ENCODE results near the gene C14orf132. TPM values are rescaled to one million over a fixed set of nuclear protein-coding genes. Genes with fewer than 3 reads are reported as not detected.

The C14orf132 gene
- total RNA-seq, 4 donors from 2014 or later, result 2.7 to 3.7 (median 3.0) TPM

DNA sequence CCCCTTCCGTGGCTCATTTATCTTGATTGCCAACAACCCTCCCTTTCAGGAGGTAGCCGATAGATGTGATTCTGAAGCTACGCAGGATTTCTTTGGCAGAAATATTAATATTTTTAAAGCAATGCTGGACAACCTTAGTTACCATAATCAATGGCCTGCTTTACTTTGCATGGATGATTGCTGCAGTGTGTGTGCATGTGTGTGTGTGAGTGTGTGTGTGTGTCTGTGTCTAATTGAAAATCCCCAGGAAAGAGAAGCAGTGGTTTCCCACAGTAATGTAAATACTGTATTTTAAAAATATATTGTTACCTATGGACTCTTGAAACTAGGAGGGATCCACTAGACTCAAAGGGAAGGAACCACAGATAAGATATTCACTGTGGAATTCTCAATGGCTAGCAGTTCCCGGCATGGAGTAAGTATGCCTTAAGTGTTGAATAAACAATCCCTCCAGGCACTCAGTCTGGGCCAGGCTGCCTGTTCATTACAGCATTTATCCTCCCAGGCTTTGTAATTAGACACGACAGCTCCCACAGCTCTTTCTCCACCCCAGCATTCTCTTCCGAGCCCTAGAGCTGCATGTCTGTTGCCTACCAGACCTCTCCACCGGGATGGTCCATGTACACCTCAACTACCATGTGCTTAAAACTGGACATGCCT lies 22.5 kb upstream of the C14orf132 start:
- no peaks in the 10 kb centered on the region for H3K27me3 ChIP-seq
- no peak overlapping the region for H3K27ac ChIP-seq
- TF ChIP-seq, protein P1, sequence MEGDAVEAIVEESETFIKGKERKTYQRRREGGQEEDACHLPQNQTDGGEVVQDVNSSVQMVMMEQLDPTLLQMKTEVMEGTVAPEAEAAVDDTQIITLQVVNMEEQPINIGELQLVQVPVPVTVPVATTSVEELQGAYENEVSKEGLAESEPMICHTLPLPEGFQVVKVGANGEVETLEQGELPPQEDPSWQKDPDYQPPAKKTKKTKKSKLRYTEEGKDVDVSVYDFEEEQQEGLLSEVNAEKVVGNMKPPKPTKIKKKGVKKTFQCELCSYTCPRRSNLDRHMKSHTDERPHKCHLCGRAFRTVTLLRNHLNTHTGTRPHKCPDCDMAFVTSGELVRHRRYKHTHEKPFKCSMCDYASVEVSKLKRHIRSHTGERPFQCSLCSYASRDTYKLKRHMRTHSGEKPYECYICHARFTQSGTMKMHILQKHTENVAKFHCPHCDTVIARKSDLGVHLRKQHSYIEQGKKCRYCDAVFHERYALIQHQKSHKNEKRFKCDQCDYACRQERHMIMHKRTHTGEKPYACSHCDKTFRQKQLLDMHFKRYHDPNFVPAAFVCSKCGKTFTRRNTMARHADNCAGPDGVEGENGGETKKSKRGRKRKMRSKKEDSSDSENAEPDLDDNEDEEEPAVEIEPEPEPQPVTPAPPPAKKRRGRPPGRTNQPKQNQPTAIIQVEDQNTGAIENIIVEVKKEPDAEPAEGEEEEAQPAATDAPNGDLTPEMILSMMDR (IDR thresholded peaks at IDR 0.05), result no peak
- TF ChIP-seq POLR2A (IDR thresholded peaks at IDR 0.05), result no peak
- H3K9me3 ChIP-seq, result no peaks in the 10 kb centered on the region
- WGBS, 2 donors, result 27 to 33% methylated on average over 7 of the region's 7 CpGs
- intact Hi-C loops (cut with DNase I), result no loop called here
- no peak overlapping the region for H3K4me3 ChIP-seq (replicated peaks in 1 of 3)
- H3K4me1 ChIP-seq, result no peaks in the 10 kb centered on the region
- no peaks in the 10 kb centered on the region for H3K36me3 ChIP-seq
- no peak for DNase-seq

DNA sequence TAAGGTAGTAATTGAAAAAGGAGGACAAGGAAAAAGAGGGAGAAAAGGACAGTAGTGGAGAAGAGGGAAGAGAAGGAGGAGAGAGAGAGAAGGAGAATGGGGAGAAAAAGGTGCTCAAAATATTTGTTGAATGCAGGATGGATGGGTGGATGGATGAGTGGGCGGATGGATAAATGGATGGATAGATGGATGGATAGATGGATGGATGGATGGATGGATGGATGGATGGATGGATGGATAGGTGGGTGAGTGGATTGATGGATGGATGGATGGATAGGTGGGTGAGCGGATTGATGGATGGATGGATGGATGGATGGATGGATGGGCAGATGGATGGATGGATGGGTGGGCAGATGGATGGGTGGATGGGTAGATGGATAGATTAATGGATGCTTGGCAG lies 21.3 kb upstream of the C14orf132 start:
- no peak for DNase-seq
- no peaks in the 10 kb centered on the region for H3K9me3 ChIP-seq
- 91 to 96% methylated on average over 2 of the region's 2 CpGs for WGBS, 2 donors
- TF ChIP-seq, protein P1 (IDR thresholded peaks at IDR 0.05), result no peak
- TF ChIP-seq POLR2A (IDR thresholded peaks at IDR 0.05), result no peak
- no peak overlapping the region for H3K4me3 ChIP-seq (replicated peaks in 1 of 3)
- H3K27ac ChIP-seq, result no peak overlapping the region
- H3K36me3 ChIP-seq, result no peaks in the 10 kb centered on the region
- intact Hi-C loops (cut with DNase I), result no loop called here
- H3K27me3 ChIP-seq, result no peaks in the 10 kb centered on the region
- H3K4me1 ChIP-seq, result no peaks in the 10 kb centered on the region

DNA sequence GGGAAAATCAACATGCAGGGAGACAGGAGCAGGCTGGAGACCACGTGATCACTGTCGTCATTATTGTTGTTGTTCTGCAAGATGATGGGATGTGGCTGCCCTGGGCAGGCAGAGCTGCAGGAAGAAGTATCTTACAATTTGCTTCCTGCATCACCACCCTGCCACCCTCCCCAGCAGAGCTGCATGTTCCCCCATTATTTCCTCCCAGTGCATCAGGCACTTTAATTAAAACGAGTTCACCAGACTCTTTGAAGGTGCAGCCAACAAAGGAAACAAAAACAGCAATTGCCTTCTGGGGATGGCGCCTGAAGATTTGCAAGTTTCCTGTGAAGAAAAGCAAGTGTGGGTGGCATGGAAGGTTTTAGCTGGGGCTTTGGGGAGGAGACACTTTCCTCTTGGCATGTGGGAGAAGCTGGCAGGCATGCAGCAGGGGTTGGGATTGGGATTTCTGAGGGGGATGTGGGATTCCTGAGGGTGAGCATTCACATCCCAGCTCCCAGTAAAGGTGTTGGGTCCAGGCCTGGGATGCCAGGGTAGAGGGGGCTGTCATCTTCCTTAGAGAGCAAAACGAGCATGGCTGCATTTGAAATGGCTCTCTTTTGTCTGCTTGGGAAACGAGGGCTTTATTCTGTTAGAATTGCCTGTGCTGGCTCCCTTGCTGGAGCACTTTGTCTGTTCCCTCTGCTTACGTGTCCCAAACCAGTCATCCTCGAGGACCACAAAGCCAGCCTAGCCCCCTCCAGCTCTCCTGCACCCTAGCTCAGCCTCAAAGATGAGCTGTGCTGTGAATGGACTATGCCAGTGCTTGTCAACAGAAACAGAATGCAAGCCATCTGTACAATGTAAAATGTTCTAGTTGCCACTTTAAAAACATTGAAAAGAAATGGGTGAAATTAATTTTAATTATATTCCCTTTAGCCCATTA lies 11.5 kb upstream of the C14orf132 start:
- no peak for DNase-seq
- WGBS, 2 donors, result 46 to 52% methylated on average over 8 of the region's 8 CpGs
- Histone ChIP-seq H3K27ac (no peak overlapping the region), H3K27me3 (no peaks in the 10 kb centered on the region), H3K36me3 (no peaks in the 10 kb centered on the region), H3K4me1 (no peaks in the 10 kb centered on the region), H3K9me3 (no peaks in the 10 kb centered on the region), H3K4me3 (replicated peaks in 1 of 3) (no peak overlapping the region)
- TF ChIP-seq POLR2A (IDR thresholded peaks at IDR 0.05), result no peak
- TF ChIP-seq, protein P1 (IDR thresholded peaks at IDR 0.05), result no peak
- intact Hi-C loops (cut with DNase I), result no loop called here

DNA sequence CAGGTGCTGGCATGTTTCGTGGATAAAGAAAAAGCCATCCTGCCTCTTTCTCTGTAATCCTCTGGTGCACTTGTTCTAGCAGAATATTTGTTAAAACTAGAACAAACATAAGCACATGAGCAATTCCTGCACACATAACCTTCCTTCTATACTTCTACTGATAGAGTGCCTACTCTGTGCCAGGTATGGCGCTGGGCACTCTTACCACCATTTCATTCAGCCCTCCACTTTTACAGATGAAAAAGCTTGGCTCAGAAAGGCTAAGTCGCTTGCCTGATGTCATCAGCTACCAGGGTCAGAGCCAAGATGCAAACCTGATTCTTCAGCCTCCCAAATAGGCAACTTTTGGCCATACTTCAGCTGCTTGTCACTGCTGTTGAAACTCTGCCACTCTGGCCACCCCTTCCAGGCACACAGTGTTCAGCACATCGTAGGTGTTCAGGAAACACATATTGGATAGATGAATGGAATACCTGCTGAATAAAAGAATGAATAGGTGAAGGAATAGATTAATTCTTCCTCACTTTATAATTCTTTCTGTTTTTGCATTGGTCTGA lies 10.0 kb upstream of the C14orf132 start:
- Histone ChIP-seq H3K4me3 (replicated peaks in 1 of 3) (no peak overlapping the region), H3K4me1 (no peaks in the 10 kb centered on the region), H3K9me3 (no peaks in the 10 kb centered on the region), H3K27me3 (no peaks in the 10 kb centered on the region), H3K27ac (no peak overlapping the region), H3K36me3 (no peaks in the 10 kb centered on the region)
- DNase-seq, result no peak
- no peak for TF ChIP-seq POLR2A (IDR thresholded peaks at IDR 0.05)
- TF ChIP-seq, protein P1 (IDR thresholded peaks at IDR 0.05), result no peak
- intact Hi-C loops (cut with DNase I), result no loop called here
- WGBS, 2 donors, result 67 to 68% methylated on average over 4 of the region's 4 CpGs
